ENCODE measurements around the gene MTF2. TPM values are rescaled to one million over a fixed set of nuclear protein-coding genes. Genes with fewer than 3 reads are reported as not detected.

The MTF2 gene
- total and polyA plus RNA-seq, 9 of the 15 experiments (the other 6 are each of a cell fraction or from before 2014, with no cell fraction given), result 29.3 to 124 (median 57.7) TPM

DNA sequence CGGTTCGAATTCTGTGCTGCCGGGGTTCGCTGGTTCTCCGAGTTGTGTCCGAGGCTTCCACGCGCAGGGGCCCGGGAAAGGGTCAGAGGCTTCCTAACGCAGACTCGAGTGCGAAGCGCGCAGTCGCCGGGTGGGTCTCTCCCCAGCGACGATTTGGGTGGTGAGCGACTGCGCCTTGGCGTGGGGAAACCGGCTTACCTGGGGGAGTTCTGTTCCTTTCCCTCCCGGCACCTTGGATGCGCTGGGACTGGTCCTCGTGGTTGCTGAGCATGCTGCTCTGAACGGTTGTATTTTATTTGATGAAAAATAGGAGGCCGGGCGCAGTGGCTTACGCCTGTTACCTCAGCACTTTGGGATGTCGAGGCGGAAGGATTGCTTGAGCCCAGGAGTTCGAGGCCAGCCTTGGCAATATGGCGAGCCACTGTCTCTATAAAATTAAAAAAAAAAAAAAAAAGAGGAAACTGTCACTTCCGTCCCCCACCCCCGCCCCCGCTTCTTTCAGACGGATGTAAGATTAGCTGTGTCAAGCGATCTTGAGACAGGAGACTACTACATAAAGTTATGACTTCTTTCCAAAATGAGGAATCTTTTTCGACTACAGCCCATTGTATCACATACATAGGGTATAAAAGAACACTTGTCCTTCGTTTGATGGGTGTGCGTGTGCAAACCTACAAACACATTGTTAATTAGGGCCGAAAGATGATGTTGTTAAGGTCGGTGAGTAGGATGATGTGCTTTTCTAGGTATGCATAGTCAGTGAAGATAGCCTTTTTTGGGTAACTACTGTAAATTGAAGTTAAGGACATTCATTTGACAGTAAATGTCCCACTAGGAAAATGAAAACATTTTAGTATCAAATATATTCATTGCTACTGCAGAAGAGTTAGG, 101.9 kb downstream of the MTF2 start, which contains the start of gene CCDC18 (continued):
- TF ChIP-seq, protein P1, sequence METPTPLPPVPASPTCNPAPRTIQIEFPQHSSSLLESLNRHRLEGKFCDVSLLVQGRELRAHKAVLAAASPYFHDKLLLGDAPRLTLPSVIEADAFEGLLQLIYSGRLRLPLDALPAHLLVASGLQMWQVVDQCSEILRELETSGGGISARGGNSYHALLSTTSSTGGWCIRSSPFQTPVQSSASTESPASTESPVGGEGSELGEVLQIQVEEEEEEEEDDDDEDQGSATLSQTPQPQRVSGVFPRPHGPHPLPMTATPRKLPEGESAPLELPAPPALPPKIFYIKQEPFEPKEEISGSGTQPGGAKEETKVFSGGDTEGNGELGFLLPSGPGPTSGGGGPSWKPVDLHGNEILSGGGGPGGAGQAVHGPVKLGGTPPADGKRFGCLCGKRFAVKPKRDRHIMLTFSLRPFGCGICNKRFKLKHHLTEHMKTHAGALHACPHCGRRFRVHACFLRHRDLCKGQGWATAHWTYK (CRISPR knock-in tag; IDR thresholded peaks at IDR 0.05), result no peak
- TF ChIP-seq, protein P2, sequence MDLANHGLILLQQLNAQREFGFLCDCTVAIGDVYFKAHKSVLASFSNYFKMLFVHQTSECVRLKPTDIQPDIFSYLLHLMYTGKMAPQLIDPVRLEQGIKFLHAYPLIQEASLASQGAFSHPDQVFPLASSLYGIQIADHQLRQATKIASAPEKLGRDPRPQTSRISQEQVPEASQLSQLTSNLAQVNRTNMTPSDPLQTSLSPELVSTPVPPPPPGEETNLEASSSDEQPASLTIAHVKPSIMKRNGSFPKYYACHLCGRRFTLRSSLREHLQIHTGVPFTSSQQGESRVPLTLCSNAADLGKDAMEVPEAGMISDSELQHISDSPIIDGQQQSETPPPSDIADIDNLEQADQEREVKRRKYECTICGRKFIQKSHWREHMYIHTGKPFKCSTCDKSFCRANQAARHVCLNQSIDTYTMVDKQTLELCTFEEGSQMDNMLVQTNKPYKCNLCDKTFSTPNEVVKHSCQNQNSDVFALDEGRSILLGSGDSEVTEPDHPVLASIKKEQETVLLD (IDR thresholded peaks at IDR 0.05), result no peak
- TF ChIP-seq SAP30 (IDR thresholded peaks at IDR 0.05; ENCODE audit: borderline replicate concordance, insufficient read depth, low read depth, low read length, poor library complexity, severe bottlenecking) (peak; percentile 97), SMAD3 (CRISPR knock-in tag; conservative IDR thresholded peaks at IDR 0.05) (no peak), DMBX1 (CRISPR knock-in tag; IDR thresholded peaks at IDR 0.05; ENCODE audit: borderline replicate concordance) (no peak), LARP7 (IDR thresholded peaks at IDR 0.05) (no peak), CTBP1 (IDR thresholded peaks at IDR 0.05; ENCODE audit: borderline replicate concordance) (peak; percentile 47), ZBTB7A (IDR thresholded peaks at IDR 0.05; ENCODE audit: borderline replicate concordance, control insufficient read depth, low read depth, low read length) (peak; percentile 12; the same call in 1 of the 2 replicates), ZNF197 (CRISPR knock-in tag; IDR thresholded peaks at IDR 0.05; ENCODE audit: low read depth) (no peak), MEIS2 (IDR thresholded peaks at IDR 0.05; ENCODE audit: partially characterized antibody) (peak; percentile 38), SMC3 (conservative IDR thresholded peaks at IDR 0.05; ENCODE audit: insufficient read depth, low read depth, low read length) (no peak), KLF16 (IDR thresholded peaks at IDR 0.05) (no peak), PURB (CRISPR knock-in tag; IDR thresholded peaks at IDR 0.05; ENCODE audit: low read depth) (no peak), ZNF79 (CRISPR knock-in tag; IDR thresholded peaks at IDR 0.05; ENCODE audit: low read depth) (no peak), ZNF324 (CRISPR knock-in tag; IDR thresholded peaks at IDR 0.05) (0 out of 2 replicates have a peak, but pooled peaks have one; percentile 16), MAFG (tag; conservative IDR thresholded peaks at IDR 0.05) (no peak), NUFIP1 (IDR thresholded peaks at IDR 0.05; ENCODE audit: partially characterized antibody) (no peak)
- TF ChIP-seq, protein P3, sequence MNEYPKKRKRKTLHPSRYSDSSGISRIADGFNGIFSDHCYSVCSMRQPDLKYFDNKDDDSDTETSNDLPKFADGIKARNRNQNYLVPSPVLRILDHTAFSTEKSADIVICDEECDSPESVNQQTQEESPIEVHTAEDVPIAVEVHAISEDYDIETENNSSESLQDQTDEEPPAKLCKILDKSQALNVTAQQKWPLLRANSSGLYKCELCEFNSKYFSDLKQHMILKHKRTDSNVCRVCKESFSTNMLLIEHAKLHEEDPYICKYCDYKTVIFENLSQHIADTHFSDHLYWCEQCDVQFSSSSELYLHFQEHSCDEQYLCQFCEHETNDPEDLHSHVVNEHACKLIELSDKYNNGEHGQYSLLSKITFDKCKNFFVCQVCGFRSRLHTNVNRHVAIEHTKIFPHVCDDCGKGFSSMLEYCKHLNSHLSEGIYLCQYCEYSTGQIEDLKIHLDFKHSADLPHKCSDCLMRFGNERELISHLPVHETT (CRISPR knock-in tag; conservative IDR thresholded peaks at IDR 0.05 in 1 of 2, IDR thresholded peaks at IDR 0.05 in 1 of 2), result peak in 1 of 2 experiments; percentile 13; a peak in 1 of 4 replicates
- TF ChIP-seq, protein P4, sequence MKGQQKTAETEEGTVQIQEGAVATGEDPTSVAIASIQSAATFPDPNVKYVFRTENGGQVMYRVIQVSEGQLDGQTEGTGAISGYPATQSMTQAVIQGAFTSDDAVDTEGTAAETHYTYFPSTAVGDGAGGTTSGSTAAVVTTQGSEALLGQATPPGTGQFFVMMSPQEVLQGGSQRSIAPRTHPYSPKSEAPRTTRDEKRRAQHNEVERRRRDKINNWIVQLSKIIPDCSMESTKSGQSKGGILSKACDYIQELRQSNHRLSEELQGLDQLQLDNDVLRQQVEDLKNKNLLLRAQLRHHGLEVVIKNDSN (CRISPR knock-in tag; IDR thresholded peaks at IDR 0.05), result peak; percentile 5; the same call in 1 of the 2 replicates

Measured in K562 (cell line).